Left hindlimb (tissue), 1 donor: ENCODE results near the gene PPM1H.

Experiments used
- DNase-seq: peaks from one replicate; pipeline ENCODE4 v3.0.0-alpha.2; 2018

The PPM1H gene

DNA sequence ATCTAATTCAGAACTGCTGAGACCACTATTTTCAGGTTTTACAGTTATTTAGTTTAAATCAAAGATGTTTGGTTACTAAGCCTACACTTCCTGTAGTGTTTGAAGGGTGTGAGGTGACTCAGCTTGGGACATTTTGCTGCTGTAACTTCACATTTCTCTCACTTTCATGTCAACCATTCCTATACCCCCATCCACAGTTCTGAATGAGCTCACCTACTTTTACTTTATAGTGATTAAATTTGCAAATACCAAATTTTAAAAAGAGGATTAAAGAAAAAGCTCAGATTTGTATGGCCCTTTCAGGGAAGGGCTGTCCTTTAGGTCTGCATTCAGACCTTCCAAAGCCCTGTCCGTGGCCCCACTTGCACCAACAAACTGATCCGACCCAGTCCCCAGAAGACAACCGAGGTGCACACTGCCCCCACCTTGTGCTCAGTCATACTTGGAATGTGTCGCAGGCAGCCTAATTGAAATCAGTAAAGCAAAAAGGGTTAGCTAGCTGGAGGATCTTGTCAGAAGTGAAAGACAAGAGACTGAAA is 294.0 kb downstream of the PPM1H start:
- DNase-seq: no peak

DNA sequence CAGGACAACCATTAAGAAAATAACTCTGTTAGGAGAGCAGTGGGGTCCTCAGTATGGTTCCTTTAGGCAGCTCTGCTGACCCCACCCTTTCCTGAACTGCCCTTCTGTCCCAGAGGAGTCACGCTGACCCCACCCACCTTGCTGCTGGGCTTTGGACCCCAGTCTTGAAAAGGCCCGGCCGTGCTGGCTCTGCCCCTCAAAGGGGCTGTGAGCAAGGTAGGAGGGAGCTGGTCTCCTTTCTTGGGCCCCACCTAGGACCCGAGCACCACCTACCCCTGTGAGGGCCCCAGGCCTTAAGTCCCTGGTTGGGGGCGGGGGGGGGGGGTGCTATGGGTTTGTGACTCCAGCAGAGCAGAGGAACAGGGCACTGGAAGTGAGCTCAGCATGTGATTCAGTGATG is 297.3 kb downstream of the PPM1H start:
- DNase-seq: no peak

DNA sequence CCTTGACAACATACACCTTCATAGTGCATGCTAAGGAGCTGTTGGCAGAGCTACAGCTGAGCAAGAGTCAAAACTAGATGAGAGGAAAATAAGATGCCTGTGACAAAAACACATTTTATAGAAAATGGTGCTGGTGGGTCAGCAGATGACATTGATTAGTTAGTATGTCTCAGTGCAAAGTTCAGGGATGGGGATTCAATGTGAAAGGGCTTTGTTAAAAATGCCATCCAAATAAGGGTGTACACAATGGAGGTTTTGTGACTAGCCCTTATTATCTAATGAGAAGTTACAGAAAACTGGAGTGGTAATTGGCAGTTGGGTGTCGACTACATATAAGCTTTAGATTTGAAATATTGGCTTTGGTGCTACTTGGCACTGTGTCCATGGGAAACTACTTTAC is 299.3 kb downstream of the PPM1H start:
- no peak for DNase-seq

DNA sequence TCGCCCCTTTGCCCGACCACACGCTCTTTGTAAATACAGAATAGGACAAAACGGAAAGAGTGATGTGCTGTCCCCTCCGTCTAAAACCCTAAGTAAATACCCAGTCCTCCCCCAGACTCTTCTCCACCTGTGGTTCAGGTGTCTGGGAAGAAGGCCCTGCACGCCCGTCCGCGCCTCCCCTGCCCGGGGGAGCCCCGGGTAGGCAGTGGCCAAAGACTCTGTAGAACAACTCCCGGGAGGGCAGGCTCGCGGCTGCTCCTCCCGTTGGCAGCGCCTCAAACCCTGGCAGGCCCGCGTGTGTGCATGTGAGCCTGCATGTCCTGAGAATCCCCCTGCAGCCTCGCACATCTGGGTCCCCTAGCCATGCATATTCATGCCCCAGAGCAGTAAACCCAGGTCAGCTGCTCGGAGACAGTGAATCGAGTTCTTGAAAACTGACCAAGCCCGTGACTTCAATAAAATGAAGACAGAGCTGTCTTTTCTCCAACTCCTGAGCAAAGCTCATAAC is 302.5 kb downstream of the PPM1H start:
- peak; percentile 82 for DNase-seq

DNA sequence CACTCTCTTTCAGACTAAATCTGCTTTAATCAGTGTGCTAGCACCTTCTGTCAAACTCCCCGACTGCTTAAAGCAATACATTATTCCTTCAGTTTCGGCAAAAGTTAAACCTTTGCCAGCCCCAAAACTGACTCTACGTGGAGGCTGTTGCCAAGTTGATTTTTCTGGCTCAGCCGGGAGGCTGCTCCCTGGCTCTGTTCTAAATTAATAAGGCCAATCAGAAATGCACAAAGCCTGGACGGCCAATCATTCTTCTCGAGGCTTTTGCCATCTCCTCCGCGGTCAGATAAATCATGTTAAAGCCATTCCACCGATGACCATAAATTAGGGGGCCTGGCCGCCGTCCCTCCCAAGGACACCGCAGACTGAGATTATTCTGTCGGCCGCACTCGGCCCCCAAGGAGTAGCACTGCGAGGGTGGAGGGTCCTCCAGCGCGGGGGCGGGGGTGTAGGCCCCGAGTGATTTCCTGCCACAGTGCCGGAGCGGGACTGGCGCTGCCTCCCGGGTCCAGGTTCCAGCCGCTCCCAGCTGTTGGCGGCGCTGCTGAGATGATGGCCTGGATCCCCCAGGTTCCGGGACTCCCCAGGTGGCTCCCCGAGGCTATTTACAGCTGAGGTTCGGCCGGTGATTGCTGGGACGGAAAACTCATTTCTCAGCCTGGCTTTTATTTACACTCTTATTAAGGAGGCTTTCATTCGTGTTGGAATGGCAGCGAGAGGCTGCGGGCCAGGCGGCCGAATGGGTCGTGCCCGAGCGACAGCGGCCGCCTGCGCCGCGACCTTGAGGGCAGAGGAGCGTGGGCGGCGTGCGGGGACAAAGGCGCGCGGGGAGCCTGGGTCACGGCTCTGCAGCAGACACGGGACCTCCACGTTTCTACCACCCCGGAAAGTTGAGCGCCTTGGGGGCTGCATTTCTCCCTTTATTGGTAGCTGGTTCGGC is 303.2 kb downstream of the PPM1H start:
- DNase-seq: peak; percentile 83

DNA sequence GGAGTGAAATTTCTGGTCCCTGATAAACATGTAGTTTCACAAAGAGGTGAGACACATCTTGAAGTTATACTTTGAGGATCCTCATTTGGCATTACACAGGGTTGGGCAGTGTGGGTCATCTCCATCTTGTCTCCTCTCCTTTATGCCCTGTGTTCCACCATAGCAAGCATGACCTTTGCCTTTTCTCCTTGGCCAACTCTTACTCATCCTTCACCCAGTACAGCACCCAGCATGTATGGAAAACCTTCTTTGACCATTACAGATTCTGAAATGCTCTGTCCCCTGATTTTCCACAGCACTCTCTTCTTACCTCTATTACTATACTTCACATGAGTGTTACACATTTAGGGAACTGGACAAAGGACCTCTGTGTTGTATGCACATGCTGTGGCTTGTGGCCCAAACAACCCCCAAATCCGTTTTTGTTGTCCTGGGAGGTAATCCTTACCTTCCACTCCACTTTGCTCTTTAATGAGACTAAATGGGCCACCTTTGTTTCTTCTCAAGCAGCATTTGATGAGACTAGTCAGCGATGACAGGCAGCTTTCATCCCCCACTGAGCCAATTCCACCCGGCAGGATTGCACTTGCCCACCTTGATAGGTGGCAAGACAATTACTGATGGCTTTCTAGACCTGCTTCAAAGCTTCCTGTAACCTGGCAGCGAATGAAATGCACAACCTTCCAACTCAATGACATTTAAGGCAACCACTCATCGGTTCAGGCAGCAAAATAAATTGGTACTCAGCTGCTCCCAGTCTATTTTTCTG is 304.8 kb downstream of the PPM1H start:
- no peak for DNase-seq

DNA sequence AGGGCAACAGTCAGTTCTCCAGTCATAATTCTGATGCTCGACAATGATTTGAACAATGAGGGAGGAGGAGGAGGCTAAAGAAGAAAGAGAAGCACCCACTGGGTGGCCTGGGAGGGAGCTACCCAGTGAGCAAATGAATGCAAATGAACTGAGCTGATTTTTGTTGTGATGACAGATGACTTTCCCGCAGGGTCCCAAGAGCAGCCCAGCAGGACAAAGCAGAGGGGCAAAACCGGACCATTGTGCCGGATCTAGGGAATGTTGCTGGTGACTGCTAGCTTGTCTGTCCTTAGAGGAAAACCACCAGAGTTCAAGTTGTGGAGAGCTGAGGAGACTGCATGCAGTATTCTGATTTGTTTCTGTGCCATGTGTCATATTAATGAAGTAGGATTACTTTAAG is 305.5 kb downstream of the PPM1H start:
- no peak for DNase-seq

DNA sequence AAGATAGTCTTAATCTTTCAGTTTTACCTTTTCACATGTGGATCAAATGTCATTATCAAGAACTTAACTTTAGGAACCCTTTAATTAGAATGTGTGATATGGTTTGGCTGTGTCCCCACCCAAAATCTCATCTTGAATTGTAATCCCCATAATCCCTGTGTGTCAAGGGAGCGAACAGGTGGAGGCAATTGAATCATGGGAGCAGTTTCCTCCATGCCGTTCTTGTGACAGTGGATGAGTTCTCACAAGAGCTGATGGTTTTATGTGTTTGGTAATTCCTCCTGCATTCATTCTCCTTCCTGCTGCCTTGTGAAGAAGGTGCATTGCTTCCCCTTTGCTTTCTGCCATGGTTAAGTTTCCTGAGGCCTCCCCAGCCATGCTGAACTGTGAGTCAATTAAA is 307.8 kb downstream of the PPM1H start:
- no peak for DNase-seq

DNA sequence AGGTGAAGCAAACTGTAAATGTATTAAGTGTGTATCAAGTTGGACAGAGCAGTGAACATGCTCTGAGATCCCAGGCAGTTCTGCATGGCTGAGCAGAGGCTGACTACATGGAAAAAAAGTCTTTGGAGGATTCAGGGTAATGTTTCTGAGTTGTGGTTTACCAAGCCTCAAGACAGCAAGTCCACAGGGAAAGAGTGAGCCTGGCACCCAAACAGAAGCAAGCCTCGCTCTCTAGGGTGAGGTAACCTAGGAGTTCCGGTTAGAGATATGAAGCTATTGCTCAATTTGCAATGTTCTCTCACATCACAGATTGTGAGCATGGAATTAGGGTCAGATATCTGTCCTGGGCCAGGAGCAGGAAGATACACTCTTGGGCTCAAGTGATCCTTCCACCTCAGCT is 309.7 kb downstream of the PPM1H start:
- DNase-seq: no peak

DNA sequence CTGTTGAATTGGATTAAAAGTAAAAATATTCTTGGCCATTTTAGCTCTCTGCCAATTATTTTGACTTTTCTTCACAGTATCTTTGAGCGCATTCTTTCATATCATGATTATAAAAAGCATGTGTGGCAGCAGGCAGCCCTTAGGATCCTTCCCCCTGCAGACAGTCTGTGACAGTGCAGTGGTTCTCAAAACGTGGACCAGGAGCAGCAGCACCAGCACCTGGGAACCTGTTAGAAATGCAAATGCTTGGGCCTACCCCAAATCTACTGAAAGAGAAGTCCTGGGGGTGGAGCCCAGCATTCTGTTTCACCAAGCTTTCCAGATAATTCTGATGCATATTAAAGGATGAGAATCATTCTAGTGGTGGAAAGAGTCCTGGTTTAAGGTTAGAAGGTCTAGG is 312.8 kb downstream of the PPM1H start:
- DNase-seq: no peak

DNA sequence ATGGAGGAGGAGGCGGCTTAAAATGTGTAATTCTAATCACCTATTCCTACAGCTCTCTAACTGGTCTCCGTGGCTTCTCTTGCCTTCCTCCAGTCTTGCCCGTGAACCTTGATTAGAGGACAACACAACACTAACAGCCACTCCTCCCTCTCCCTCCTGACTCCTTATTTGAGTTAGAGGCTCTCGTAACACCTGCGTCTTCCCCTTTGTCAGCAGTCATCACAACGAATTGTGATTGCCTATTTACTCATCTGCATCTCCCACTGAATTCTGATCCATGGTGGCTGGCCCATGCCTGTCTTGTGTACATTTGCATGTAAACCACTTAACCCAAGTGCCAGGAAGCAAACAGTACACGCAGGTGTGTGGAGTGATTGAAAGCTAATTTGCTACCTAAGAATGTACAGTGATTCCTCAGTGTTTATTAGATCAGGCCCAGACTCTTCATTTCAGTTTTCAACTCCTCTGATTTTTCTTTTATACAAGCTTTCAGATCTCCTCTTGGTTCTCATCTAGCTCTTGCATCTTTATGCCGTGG is 313.8 kb downstream of the PPM1H start:
- DNase-seq: no peak

DNA sequence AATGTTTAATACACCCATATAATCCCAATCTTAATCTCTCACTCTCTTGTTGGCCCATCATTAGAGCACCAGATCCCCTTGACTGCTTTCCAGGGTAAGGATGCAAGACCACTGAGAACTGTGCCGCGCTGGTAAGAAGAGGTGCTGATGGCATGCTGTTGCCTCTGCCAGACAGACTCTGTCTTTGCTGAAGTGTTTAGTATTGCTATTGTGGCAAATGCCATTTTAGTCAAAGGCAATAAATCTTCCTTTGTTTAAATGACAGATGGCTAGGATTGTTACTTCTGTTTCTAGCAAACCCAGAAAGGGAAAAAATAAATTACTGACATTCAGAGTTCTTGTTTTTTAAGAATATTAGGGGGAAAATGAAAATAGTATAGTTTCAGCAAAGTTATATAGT is 316.0 kb downstream of the PPM1H start:
- no peak for DNase-seq

DNA sequence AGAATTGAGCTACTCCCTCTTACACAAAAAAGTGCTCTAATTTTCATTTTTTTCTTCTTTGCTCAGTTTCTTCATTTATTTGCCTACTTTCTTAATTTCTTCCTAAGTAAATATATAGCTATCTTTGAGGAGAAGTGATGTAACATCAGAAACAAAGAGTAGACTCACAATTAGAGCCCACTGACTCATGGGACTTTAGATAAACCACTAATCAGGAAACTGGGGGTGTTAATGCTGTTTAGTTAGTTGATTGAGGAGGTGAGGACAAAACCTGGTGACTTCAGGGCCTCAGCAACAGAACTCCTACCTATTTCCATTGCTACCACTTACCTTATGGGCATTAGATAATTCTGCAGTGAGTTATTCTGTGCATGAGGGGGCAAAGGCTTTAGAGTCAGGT is 316.6 kb downstream of the PPM1H start:
- no peak for DNase-seq

DNA sequence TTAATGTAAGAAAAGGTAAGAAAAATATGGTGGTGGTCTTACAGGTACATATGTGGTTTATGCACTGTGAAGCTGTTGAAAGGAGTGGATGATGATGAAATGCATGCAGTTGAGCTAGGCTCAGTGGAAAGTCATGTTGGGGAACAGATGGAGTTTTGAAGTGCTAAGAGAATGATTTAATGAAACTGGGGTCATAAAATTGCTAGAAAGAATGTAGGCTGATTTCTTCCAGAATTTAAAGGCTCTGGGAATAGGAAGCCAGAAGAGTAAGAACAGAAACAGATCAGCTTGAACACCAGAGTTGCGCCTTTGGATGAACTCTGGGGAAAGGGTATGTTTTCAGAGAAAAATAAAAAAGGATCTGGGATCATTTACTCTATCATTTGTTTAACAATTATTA is 321.9 kb downstream of the PPM1H start:
- DNase-seq: no peak

DNA sequence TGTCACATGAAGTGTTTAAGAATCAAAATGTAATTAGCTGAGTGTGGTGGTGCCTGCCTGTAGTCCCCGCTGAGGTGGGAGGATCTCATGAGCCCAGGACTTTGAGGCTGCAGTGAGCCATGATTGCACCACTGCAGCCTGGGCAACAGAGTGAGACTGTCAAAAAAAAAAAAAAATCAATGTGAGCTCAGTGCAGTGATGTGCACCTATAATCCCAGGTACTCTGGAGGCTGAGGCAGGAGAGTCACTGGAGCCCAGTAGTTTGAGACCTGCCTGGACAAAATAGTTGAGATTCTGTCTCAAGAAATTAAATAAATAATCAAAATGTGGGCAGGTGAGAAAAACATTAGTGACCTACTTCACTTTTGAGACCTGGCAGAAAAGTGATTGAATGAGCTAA is 328.3 kb downstream of the PPM1H start:
- DNase-seq: no peak

DNA sequence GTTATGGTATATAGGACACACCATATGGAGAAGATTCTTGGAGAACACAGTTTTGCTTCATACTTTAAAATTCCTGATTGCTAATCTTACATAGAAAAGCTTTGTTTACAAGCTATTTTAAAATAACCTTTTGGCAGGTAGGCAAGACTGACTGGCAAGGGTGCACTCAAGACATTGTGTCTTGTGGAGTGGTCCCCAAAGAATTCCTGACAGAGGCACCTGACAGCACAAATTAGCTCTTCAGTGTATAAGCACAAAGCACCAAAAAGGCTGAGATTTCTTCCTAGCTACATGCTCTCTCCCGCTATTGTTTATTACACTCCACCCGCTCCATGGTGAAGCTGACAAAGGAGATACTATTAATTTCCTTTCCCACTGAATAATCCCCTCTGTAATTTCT is 329.0 kb downstream of the PPM1H start:
- no peak for DNase-seq

DNA sequence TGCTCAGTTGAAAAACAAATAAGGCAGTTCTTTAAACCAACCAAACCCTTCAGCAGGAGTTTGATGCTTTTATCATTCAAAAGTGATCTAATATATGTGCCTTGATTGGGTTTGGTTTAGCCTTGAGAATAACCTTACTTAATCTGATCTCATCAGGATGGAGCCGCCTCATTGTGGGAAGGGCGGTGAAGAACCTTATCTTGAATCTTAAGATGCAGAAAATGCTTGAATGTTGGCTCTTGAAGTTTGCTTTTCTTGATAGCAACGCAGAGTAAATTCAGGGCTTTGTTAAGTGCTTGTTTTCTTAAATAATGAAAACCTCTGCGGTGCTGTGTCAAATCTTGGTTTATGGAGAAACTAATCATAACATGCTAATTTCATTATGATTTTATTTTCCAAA is 330.1 kb downstream of the PPM1H start:
- DNase-seq: no peak

DNA sequence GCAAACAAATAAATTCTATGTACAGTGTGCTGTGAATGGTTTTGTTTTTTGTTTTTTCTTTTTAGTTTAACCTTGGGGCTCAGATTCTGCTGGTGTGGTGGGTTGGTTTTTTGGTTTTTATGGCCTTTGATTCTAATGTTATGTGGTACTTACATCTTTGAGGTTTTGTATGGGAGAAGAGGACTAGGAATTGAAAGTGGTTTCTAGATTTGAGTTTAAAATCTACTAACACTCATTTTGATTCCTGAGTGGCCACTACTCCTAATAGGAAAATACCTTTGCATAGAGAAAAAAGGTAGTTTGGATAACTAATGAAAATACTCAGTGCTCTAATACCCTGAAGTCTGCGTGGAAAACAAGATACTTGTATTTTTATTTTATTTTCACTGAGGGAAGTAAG is 330.6 kb downstream of the PPM1H start:
- no peak for DNase-seq

DNA sequence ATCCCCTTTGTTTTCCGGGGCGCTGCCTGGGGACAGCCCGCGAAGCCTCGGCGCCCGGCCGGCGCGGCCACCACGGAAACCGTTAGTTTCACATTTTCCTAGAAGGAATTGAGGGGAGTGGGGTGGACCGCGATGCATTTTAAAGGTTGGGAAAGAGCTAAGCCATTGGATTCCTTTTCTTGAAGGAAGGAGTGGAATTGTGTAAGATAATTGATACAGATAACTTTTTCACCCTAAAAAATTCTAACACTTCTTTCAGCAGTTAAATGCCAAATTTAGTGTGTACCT is 331.2 kb downstream of the PPM1H start:
- DNase-seq: no peak

DNA sequence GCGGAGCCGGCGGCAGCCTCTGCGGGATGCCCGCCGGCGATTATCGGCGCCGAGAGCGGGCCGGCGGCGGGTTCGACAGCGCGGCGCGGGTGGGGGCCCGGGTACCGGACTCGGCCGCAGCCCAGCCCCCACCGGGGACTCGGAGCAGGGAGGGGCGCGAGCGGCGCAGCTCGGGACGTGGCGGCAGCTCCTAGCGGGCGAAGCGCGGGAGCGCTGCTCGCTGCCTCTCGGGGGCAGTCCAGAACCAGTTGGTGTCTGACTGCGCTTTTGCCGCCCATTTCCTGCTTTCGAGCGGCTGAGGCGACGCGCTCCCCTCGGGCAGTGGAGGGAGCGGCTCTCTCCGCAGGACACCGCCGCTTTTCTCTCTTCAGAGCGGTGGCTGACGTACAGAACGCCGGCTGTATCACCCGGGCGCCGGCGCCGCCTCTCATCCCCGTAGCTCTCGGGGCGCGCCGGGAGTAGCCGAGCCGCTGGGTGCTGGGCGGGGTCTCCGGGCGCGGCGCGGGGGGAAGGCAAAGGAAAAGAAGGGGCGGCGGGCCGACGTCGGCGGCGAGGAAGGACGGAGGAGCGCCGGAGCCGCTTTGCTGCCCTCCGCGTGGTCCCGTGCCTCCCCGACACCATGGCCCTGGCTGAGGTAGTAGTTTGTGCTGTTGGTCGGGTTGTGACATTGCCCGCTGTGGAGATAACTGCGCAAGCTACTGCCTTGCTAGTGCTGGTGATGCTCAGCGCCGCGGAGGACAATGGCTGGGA is 331.7 kb downstream of the PPM1H start:
- DNase-seq: peak; percentile 94

DNA sequence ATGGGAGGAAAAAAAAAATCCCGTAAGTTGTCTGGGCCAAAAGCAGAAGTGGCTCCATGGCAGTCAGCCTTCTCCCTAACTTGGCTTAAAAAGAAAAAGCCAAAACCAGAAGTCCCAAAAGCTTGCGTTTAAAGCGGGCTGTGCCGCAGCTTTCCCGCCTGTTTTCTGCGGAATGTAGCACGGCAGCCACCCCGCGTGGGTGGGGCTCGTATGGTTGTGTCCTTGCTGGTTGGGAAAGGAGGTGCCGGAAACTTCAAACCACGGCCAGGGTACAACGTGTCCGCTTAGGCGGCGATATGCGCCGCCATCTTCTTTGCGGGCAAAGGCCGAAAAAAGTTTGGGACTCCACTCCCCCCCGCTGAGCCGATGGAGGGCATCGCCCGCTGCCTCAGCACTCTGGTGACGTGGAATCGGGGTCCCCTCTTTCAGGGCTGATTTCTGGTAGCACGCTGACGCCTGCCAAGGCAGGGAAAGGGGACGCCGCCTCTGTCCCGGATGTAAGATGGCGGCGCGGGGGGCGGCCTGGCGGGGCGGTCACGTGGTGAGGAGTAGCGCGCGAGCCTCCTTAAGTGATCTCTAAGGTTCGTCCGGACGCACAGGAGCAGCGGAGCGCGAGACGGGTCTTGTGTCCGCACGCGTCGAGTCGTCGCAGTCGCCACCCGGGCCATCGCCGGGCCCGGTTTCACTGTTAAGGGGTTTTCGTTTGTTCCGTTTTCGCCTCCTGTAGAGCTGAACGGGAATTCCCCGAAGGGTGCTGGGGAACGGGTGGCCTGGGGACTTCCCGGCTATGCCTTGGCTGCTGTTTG is 332.5 kb downstream of the PPM1H start:
- DNase-seq: peak; percentile 95

DNA sequence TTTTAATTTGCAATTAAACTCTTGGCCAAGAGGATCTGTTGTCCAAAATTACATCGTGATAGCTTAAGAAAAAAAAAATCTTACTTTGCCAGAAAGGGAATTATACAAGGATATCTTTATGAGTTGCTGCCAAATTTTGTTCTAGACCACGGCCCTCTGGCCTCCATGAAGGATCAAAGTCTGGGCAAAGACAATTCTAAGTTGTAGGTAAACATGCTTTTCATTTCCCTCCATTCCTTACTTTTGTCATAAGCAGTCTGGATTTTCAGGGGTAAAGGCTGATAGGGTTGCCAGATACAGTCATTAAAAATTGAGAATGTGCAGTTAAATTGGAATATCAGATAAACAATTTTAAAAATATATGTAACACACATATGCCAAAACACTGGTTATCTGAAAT is 333.2 kb downstream of the PPM1H start:
- no peak for DNase-seq
